Measurements from ENCODE around the gene VPS39. TPM values are rescaled to one million over a fixed set of nuclear protein-coding genes. Genes with fewer than 3 reads are reported as not detected.

Gene VPS39
- total RNA-seq, 1 donor from 2014 or later: 81.7 TPM

GRCh38 chr15:42153874-42154211, 54.3 kb downstream of the VPS39 start:
- H3K9me3 Mint-ChIP-seq (ENCODE audit: unreplicated experiment): no peaks in the 10 kb centered on the region

GRCh38 chr15:42152921-42153698, 55.0 kb downstream of the VPS39 start:
- no peaks in the 10 kb centered on the region for H3K4me1 Mint-ChIP-seq (ENCODE audit: unreplicated experiment)
- TF ChIP-seq CTCF (IDR thresholded peaks at IDR 0.05): no peak
- H3K27ac Mint-ChIP-seq (ENCODE audit: unreplicated experiment): no peak overlapping the region
- H3K36me3 Mint-ChIP-seq (ENCODE audit: unreplicated experiment): no peaks in the 10 kb centered on the region
- no peak overlapping the region for H3K4me3 Mint-ChIP-seq (ENCODE audit: unreplicated experiment)
- DNase-seq (ENCODE audit: extremely low spot score, unreplicated experiment): no peak
- H3K9me3 Mint-ChIP-seq (ENCODE audit: unreplicated experiment): no peaks in the 10 kb centered on the region
- H3K27me3 Mint-ChIP-seq (ENCODE audit: unreplicated experiment): no peaks in the 10 kb centered on the region

More at GRCh38 chr15:42153874-42154211, 54.3 kb downstream of the VPS39 start:
- H3K36me3 Mint-ChIP-seq (ENCODE audit: unreplicated experiment): peaks cover 4% of the 10 kb centered on the region
- no peaks in the 10 kb centered on the region for H3K27me3 Mint-ChIP-seq (ENCODE audit: unreplicated experiment)
- H3K4me3 Mint-ChIP-seq (ENCODE audit: unreplicated experiment): no peak overlapping the region
- H3K27ac Mint-ChIP-seq (ENCODE audit: unreplicated experiment): no peak overlapping the region
- H3K4me1 Mint-ChIP-seq (ENCODE audit: unreplicated experiment): peaks cover 3% of the 10 kb centered on the region
- DNase-seq (ENCODE audit: extremely low spot score, unreplicated experiment): no peak
- no peak for TF ChIP-seq CTCF (IDR thresholded peaks at IDR 0.05)

- Mint-ChIP-seq H3K4me1 (ENCODE audit: unreplicated experiment) (no peaks in the 10 kb centered on the region), H3K27me3 (ENCODE audit: unreplicated experiment) (no peaks in the 10 kb centered on the region), H3K4me3 (ENCODE audit: unreplicated experiment) (no peak overlapping the region), H3K36me3 (ENCODE audit: unreplicated experiment) (no peaks in the 10 kb centered on the region), H3K27ac (ENCODE audit: unreplicated experiment) (no peak overlapping the region), H3K9me3 (ENCODE audit: unreplicated experiment) (no peaks in the 10 kb centered on the region)
- no peak for TF ChIP-seq CTCF (IDR thresholded peaks at IDR 0.05)
- DNase-seq (ENCODE audit: extremely low spot score, unreplicated experiment): no peak
Measured at GRCh38 chr15:42152196-42152920, 55.7 kb downstream of the VPS39 start.

GRCh38 chr15:42151736-42152135, 56.4 kb downstream of the VPS39 start:
- no peak overlapping the region for H3K4me3 Mint-ChIP-seq (ENCODE audit: unreplicated experiment)
- H3K27ac Mint-ChIP-seq (ENCODE audit: unreplicated experiment): no peak overlapping the region
- no peak for DNase-seq (ENCODE audit: extremely low spot score, unreplicated experiment)
- no peak for TF ChIP-seq CTCF (IDR thresholded peaks at IDR 0.05)
- H3K36me3 Mint-ChIP-seq (ENCODE audit: unreplicated experiment): no peaks in the 10 kb centered on the region
- H3K9me3 Mint-ChIP-seq (ENCODE audit: unreplicated experiment): no peaks in the 10 kb centered on the region
- no peaks in the 10 kb centered on the region for H3K27me3 Mint-ChIP-seq (ENCODE audit: unreplicated experiment)
- no peaks in the 10 kb centered on the region for H3K4me1 Mint-ChIP-seq (ENCODE audit: unreplicated experiment)

GRCh38 chr15:42151141-42151561, 57.0 kb downstream of the VPS39 start:
- no peak for DNase-seq (ENCODE audit: extremely low spot score, unreplicated experiment)
- H3K27ac Mint-ChIP-seq (ENCODE audit: unreplicated experiment): no peak overlapping the region
- H3K9me3 Mint-ChIP-seq (ENCODE audit: unreplicated experiment): no peaks in the 10 kb centered on the region
- TF ChIP-seq CTCF (IDR thresholded peaks at IDR 0.05): no peak
- no peaks in the 10 kb centered on the region for H3K36me3 Mint-ChIP-seq (ENCODE audit: unreplicated experiment)
- H3K27me3 Mint-ChIP-seq (ENCODE audit: unreplicated experiment): no peaks in the 10 kb centered on the region
- no peaks in the 10 kb centered on the region for H3K4me1 Mint-ChIP-seq (ENCODE audit: unreplicated experiment)
- no peak overlapping the region for H3K4me3 Mint-ChIP-seq (ENCODE audit: unreplicated experiment)

All from osteocyte (in vitro differentiated cells).